NCI-H1694 (cell line): ENCODE measurements around the gene ZSCAN5A.
"Not testable (repeated sequence)": the region's sequence is repeated elsewhere in the genome, so short reads cannot be mapped to it uniquely, and the experiment has no call there.

Source experiments
- DNase-seq: peaks from one replicate; lab custom pipeline; 2025; lab: John Stamatoyannopoulos, UW

ZSCAN5A gene

GRCh38 chr19:56207581-56207980, 107.1 kb downstream of the ZSCAN5A start:
- DNase-seq: not testable (repeated sequence)

GRCh38 chr19:56201973-56202372, 112.7 kb downstream of the ZSCAN5A start, which contains the start of gene ZSCAN5C:
Gene ZSCAN5C (plus strand): TSS chr19:56202273. CDS start chr19:56205914, 3,641 bp downstream.
- no peak for DNase-seq

DNA sequence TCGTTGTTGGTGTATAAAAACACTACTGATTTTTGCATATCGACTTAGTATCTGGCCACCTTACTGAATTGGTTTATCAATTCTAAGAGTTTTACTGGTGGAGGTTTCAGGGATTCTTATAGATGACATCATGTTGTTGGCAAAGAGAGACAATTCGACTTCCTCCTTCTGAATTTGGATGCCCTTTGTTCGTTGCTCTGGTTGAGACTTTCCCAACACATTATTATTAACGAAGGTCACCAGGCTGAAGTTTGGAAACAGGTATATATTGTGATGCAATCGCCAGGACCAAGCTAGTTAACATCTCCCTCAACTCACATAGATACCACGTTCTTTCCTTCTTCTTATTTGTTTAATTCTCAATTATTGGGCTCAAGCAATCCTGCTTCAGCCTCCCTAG, 115.0 kb downstream of the ZSCAN5A start:
- DNase-seq: no peak

- DNase-seq: not testable (repeated sequence)
Observed at GRCh38 chr19:56197646-56198045, 117.0 kb downstream of the ZSCAN5A start, which contains the start of gene ZSCAN5B. Gene ZSCAN5B (minus strand): TSS chr19:56197783. CDS start chr19:56193052, 4,731 bp downstream.

- DNase-seq: no peak
Observed at GRCh38 chr19:56193981-56194640, 120.5 kb downstream of the ZSCAN5A start.

DNA sequence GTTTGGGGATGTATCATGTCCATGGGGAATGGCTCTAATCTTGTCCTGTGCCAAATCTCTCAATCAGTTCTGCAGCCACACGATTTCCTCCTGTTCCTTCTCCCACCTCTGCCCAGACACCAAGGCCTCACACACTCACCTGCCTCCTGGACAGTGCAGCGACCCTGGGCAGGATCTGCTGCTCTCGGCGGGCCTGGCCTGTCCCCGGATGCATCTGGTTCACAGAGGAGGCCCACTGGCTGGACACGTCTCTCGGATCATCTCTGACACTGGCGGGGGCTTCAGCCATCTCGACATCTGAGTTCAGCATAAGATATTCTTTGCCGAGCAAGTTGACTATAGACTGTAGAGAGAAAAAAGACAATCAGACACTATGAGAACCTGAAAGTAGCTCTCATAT, 122.9 kb downstream of the ZSCAN5A start:
- DNase-seq: no peak

DNA sequence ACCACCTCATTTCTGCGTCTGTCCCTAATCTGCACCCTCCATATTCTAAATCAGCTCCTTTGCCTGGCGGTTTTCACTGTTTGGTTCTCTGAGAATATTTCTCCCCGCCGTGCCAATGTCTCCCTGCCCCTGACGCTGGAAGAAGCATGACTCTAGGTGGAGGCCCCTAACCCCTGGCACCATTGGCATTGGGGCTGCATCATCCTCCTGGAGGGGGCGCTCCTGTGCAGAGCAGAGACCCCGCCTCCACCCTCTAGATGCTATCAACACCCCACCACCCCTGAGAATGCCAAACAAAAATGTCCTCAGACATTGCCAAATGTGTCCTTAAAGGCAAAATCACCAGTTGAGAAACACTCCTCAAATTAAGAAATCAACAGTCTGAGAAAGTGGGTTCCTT, 123.5 kb downstream of the ZSCAN5A start:
- DNase-seq: no peak

DNA sequence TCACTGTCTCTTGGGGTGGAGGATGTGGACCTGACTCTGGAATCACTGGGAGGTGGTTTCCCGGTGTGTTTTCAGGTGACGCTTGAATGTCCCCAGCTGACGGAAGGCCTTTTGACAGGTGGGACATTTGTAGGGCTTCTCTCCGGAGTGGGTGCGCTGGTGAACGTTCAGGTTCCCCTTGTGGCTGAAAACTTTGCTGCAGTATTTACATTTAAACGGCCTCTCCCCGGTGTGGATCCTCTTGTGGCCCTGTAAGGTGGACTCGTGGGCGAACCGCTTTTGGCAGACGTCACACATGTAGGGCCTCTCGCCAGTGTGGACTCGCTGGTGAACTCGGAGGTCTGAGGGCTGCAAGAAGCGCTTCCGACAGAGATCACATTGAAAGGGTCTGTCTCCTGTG, 124.9 kb downstream of the ZSCAN5A start:
- no peak for DNase-seq

DNA sequence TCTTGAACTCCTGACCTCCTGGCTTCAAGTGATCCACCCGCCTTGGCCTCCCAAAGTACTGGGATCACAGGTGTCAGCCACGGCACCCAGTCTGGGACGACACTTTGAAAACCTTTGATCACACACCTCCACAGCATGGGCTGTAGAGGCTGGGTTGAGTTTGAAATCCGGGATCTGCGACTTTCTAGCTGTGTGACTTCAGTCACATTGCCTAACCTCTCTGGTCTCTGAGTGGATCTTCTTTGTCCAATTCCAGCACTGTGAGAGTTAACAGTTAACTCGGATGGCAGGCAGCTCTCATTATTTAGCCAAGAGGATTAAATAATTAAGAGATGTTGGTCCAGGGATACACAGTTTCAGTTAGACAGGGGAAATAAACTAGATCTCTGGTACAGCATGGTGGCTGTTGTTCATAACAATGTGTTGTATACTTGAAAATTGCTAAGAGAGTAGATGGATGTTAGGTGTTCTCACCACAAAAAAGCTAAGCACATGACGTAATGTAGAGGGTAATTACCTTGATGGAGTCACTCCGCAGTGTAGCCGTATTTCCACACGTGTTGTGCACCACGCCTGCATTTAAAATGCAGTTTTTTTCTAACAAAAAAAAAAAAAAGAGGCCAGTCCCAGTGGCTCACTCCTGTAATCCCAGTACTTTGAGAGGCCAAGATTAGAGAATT, 136.9 kb downstream of the ZSCAN5A start:
- no peak for DNase-seq

GRCh38 chr19:56176881-56177280, 137.8 kb downstream of the ZSCAN5A start:
- DNase-seq: no peak

GRCh38 chr19:56176310-56176709, 138.3 kb downstream of the ZSCAN5A start:
- DNase-seq: not testable (repeated sequence)

- not testable (repeated sequence) for DNase-seq
Observed at GRCh38 chr19:56175861-56176307, 138.8 kb downstream of the ZSCAN5A start, which contains the start of gene GALP. Gene GALP (plus strand): TSS chr19:56176008. CDS start chr19:56177109, 1,101 bp downstream.

GRCh38 chr19:56174550-56174949, 140.1 kb downstream of the ZSCAN5A start:
- no peak for DNase-seq

- DNase-seq: no peak
Observed at GRCh38 chr19:56174086-56174485, 140.6 kb downstream of the ZSCAN5A start.
